SKM-1 (cell line): ENCODE results near the gene SLC10A3.
"Not testable (repeated sequence)": the region's sequence is repeated elsewhere in the genome, so short reads cannot be mapped to it uniquely, and the experiment has no call there.

Experiments used
- DNase-seq: peaks from one replicate; lab custom pipeline; 2025; ENCODE audit not compliant: unreplicated experiment; lab: John Stamatoyannopoulos, UW

SLC10A3 gene

DNA sequence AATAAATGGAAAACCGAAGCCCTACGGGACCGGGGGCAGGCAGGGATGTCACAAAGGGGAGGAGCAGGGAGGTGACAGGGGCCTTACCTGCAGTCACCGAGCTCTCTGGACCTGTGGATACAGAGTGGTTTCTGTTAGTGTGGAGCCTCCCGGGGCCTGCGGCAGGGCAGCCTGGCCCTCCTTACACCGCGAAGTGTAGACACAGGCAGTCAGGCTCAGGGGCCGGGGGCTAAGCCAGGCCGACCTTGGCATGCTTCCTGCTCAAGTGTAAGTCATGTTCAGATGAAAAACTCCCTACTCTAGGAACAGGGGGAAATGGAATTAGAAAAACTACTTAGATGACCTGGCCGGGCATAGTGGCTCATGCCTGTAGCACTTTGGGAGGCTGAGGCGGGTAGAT lies 21.3 kb upstream of the SLC10A3 start:
- DNase-seq: no peak

DNA sequence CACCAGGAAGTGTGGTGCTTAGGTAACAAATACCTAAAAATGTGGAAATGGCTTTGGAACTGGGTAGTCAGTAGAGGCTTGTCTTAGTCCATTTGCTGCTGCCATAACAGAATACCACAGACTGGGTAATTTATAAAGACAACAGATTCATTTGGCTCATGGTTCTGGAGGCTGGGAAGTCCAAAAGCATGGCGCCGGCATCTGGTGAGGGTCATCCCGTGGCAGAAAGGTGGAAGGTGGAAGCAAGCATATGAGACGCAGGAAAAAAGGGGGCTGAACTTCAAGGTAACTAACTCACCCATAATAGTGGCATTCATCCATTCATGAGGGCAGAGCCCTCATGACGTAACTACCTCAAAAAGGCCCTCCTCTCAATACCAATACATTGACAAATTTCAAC lies 19.0 kb upstream of the SLC10A3 start:
- no peak for DNase-seq

DNA sequence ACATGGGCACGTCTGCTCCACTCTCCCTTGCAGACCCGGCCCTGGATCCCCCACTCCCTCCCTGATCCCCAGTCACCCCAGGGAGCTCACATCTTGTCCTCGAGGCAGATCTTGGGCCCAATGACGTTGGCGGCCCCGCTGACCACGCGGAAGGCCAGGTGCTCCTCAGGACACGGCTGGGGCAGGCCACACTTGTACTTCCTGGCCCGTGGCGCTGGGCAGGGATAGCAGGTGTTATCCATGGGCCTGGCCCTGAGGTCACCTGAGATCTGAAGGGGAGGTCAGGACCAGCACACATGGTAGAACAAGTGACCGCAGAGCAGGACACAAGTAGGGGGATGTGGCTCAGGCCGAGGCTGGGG lies 17.9 kb upstream of the SLC10A3 start:
- DNase-seq: no peak

DNA sequence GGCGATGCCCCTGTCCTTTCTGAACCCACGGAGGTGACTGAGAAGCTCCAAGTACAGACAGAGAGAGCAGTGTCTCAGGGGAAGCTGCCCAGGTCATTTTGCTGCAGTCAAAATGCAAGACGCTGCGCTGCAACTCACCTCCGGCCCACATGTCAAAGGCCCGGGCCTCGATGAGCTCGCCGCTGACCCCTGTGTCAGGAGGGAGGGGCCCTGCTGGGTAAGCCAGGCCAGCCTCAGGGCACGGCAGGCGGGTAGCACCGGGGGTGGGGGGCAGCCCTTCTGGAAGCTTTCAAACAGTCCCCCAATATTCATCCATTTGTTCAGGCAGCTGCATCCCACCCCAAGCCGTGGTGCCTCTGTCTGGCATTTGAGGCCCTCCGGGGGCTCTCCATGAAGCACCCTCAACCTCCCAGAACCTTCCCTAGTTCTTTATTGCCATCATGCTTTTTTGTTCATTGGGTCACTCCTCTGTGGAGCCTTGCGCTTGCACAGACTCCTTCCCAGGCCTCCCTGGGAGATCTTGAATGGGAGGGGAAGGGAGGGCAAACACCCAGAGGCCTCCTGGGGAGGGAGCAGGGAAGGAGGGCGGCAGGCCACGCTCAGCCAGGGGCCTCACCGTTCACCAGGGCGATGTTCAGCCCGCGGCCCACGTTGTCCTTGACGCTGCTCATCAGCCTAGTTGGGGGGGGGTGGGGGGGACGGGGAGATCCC lies 17.4 kb upstream of the SLC10A3 start:
- DNase-seq: no peak

DNA sequence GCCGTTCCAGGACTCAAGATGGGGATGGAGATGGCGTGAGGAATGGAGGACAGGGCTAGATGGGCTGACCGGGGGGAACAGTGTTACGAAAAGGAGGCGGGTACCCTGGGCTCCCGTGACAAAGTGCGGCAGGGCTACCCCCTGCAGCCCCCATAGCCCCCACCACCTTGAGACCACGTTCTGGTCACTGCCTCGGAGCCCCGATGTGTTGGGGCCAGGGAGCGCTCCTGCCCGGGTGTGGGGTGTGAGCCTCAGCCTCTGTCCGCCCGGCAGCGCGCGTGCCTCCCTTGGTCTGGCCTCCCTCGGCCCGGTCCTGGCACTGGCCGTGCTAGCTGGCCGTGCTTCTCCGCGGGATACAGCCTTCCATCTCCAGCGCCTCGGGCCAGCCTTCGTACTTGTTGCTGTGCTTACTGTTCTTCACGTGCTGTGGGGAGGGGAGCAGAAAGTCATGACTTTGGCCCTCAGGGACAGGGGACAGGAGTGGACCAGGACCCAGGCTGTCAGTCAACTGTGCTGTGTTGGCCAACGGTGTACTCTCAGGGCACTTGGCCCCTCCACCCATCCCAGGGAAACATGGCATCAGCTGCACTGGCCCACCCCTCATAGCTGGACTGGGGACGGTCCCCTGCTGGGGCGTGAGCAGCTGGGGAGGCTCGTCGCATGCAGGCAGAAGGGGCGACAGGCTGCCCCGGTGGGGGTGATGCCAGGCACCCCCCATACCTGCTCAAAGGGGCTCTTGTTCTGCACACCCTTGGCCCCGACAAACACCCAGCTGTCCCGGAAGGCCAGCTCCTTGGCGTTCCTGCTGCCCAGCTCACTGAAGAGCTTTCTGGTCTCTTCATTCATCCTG lies 16.3 kb upstream of the SLC10A3 start:
- DNase-seq: no peak

DNA sequence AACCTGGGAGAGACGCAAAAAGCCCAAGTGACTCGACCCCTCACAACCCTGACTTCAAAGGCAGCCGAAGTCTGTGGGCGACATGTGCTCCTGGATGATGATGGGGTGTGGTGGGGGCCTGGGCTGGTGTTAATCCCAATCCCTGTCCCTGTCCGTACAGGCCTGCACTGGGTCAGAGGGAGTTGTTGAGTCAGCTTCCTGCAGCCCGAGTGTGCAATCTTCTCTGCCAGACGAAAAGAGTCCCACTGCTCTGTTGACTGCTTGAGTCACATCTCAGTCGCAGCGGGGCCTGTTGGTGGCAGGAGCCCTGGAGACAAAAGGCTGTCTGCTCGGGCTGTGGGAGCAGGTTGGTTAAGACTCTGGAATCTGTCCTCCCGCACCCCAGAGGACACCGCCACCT lies 15.3 kb upstream of the SLC10A3 start:
- no peak for DNase-seq

DNA sequence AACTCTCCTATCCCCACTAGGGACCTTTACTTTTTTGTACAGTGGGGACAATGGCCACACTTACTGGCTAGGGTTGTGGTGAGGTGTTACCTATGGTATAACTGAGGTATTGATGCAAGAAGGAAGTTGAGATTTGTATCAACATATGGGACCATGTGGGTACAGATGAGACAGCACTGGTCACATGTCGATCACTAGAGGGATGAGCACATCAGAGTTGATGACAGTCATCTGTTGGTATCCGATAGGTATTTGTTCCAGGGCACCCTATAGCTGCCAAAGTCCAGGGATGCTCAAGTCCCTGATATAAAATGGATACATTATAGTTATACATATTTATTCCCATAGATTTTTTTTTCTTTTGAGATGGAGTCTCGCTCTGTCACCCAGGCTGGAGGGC lies 12.6 kb upstream of the SLC10A3 start:
- no peak for DNase-seq

DNA sequence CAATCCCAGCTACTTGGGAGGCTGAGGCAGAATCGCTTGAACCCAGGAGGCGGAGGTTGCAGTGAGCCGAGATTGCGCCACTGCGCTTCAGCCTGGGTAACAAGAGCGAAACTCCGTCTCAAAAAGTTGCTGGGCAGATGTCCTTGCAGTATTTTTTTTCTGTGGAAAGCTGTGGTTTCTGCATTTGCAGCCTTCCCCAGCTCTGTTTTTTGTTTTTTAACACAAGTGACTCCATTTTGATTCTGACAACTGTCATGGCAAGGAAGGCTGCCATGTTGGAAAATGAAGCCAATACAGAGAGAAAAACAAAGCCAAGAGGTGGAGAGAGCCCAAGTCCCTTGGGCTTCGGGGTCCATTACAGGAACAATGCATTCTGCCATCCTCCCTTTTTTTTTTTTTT lies 11.7 kb upstream of the SLC10A3 start:
- no peak for DNase-seq

DNA sequence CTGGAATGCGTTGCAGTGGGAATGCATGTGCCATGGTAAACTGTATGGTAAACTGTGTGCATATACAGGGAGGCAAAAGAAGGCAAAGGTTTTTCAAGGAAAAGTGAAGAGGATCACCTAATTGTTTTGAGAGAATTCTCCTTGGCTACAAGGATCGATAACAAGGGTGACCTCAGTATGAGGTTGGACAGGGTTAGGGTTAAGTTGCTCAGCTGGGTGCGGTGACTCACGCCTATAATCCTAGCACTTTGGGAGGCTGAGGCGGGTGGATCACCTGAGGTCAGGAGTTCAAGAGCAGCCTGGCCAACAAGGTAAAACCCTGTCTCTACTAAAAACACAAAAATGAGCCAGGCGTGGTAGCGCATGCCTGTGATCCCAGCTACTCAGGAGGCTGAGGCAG lies 11.0 kb upstream of the SLC10A3 start:
- DNase-seq: not testable (repeated sequence)

DNA sequence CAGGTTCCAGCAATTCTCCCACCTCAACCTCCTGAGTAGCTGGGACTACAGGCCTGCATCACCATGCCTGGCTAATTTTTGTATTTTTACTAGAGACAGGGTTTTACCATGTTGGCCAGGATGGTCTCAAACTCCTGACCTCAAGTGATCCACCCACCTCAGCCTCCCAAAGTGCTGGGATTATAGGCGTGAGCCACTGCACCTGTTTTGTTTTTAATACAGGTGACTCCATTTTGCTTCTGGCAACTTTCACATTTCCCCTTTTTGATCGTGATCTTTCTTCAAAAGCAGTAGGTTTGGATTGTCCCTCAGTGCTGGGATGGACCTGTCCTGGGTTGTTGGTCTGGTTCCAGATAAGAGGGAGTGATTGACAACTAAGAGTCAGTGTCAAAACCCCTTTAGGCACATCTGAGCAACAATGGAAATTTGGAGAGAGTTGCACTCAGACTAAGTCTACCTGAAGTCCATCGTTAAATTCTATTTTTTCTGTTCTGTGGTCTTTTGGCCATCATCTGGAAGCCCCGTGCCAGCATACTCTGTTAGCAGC lies 6.2 kb upstream of the SLC10A3 start:
- DNase-seq: not testable (repeated sequence)

DNA sequence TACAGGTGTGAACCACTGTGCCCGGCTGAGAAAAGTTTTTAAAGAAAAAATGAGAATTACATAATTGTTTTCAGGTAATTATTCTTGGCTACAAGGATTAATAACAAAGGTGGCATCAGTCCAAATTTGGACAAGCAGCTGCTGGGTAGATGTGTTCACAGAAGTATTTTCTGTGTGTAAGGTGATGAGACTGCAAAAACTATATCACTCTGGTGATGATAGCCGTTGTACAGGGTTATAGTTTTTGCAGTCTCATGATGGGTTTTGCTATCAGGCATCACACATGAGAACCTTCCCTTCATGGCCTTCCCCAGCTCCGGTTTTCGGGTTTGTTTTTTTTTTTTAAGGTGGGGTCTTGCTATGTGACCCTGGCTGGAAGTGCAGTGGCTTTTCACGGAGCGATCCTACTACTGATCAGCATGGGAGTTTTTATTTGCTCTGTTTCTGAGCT lies 5.1 kb upstream of the SLC10A3 start:
- no peak for DNase-seq

DNA sequence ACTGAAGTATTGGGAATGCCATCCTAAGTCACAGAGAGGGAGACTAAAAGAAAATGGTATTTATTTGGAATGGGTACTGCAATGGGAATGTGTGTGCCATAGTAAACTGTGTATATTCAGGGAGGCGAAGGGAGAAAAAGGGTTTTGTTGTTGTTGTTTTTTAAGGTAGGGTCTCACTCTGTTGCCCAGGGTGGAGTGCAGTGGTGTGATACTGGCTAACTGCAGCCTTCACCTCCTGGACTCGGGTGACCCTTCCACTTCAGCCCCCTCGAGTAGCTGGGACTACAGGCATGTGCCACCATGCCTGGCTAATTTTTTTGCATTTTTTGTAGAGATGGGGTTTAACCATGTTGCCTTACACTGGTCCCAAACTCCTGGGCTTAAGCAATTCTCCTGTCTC lies 4.3 kb upstream of the SLC10A3 start:
- DNase-seq: no peak

DNA sequence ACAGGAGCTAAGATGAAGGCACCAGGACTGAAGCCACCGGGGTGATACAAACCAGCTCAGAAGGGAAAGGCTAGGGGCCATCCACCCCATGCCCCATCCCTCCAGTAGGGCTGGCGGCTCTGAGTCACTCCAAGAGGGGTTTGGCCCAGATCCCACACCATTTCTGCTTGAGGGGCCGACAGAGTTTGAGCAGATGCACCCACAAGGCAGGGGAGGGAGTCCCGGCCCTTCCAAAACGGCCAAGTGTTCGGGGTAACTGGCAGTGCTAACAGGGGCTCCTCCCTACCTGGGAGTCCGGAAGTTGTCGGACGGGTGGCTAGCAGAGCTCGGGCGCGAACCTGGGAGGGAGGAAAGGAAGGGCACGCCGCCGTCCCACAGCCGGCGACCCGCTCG lies 412 bp downstream of the SLC10A3 start:
- DNase-seq: no peak

DNA sequence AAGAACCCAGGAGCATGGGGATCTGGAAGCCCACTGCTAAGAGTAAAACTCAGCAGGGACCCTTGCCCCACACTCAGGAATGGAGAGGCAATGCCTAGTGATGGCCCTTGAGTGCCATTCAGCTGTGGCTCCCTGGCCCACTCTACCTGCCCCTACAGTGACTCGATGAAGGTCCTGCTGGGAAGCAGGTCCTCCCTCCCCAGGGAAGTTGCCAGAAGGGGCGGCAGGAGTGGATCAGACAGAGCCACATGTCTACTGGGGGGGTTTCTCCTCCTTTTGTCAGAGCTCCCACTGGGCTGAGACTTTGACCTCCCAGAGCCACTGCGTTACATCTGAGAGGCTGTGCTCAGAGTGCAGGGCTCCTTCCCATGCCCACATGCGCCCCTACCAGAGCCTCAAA lies 1.2 kb downstream of the SLC10A3 start:
- no peak for DNase-seq

DNA sequence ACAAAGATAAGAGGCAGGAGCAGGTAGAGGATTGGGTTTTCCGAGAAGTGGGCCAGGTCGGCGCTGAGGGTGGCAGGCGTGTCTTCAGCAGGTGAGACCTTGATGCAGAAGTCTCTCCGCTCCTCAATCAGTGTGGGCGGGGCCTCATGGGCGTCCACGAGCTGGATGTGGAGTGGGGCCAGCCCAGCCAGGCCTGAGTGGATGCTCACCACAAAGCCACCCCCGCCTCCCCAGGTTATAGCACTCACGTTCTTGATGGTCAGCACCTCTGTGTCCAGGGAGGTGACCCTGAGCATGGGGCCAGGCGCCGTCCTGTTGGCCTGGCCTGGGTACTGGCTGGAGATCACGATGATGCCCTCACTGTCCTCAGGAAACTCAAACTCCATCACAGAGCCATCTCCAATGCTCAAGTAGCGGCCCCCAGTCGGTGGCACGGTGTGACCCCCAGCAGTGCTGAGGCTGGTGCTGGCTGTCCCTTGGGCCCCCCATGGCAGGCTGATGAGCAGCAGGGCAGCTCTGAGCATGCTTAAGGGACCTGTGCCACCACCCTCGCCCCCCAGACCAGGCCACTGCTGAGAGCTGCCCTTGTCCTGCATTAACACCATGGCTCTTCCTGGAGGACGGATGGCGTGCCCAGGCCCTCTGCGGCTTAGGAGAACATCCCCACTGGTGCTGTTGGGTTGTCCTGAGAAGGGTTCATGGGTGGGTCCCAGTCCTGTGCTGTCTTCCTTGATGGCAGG lies 1.9 kb downstream of the SLC10A3 start:
- no peak for DNase-seq

DNA sequence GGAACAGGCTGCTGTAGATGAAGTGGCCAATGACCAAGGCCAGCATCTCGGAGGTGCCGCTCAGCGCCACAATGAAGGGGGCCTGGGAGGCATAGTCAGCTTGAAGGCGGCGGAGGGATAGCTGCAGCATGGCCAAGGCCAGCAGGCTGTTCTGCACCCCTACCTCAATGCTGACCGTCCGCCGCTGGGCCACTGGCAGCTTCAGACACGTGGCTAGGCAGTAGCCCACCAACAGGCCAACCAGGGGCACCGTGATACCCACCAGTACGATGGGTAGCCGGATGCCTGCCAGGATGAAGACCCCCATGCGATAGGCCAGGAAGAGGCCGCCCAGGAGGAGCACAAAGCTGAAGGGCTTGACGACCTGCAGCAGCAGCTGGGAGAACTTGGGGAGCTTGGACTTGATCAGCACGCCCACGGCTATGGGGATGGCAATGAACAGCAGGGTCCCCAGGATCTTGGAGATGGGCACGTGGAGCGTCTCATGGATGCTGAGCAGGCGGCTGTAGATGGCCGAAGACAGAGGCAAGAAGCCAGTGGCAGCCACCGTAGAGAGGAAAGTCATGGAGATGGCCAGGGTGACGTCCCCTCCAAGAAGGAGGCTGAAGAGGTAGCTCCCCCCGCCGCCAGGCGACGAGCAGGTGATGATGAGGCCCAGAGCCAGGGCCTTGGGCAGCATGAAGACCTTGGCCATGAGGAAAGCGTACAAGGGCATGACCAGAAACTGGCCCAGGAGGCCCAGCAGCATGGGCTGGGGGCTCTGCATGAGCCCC lies 2.7 kb downstream of the SLC10A3 start:
- no peak for DNase-seq

DNA sequence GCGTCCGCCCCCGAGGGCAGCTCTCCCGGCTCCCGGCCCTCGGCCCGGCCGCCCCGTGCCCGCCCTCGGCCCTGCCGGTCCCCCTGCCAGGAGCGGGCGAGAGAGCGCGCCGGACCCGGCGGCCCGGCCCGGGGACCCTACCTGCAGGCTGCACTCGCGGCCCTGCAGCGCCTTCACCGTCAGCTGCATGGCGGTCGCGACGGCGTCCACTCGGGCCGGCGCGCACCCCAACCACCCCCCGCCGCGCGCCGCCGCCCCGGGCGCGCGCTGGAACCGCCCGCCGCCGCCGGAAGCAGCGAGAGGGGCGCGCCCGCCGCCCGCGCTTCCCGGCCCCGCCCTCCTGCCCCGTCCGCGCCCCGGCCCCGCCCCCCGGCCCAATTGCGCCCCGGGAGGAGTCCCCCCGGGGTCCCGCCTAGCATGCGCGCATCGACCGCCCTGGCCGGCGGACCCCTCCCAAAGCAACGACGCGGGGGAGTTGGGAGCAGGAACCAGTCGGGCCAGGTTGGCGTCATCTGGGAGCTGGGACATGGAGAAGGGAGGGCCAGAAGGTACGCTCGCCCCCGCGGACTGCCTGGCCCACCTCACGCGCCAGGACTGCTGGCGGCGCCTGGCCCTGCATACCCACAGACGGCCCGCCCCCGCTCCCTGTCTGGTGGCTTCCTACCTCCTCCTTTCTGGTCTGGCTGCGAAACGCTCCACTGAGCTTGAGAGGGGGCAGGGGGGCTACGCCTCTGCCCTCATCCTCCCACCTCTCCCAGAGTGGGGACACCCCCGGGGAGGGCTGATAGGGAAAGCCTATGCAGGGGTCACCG lies 3.8 kb downstream of the SLC10A3 start, which contains the start of gene UBL4A:
Gene UBL4A (minus strand): TSS at position 220 of the 812 bp plus-strand sequence. CDS start 31 bp downstream, at position 189.
- DNase-seq: no peak

DNA sequence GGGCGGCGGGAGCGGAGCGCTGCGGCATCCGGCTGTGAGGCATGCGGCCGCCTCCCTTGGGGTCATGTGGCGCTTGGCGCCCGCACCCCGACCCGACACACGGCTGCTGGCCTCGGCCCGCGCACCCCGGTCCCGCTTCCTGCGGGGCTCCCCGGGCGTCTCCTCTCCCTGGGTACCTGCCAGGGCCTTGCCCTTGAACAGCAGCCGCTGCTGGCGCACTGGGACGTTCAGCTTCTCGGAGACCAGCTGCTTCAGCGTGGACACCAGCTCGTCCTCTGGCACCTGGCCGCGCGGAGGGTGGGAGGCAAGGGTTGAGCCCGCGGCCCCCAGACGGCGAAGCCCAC lies 4.4 kb downstream of the SLC10A3 start:
- DNase-seq: no peak

DNA sequence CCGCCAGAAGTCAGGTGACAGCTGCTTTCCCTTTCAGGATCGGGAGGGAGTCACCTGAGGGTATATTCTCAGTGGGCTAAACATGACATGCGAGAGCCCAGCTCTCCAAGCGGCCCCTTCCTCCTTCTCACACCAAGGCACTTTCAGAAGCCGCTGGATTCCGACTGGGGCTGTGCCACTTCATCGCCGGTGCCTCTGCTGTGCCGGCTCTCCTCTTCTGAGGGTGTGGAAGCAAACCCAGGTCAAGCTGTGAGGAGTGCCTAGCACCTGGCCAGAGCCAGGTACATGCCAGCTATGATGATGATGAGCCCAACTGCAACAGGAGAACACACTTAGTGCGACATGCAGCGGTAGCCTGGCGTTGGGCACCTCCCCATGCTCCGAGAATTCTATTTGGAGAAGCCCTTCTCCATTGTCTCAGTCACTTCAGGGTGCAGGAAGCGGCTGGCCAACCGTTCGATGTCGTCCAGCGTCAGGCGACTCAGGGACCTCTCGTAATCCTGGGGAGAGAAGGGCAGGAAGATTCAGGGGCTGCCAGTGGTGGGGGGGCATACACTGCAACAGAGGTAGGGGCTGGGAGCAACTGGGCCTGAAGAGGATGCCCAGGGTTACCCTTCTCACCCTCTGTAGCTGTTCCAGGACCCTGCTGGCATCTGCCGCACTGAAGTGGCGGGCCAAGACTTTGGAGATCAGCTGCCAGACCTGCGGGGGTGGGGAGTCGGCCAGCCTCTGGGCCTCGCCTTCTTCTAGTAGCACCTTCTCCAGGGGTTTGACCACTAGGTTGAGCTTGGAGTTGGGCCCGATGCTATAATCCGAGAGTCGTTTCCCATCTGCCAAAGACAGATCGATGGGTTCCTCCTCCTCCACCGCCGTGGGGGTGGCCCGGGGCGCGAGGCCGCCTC lies 5.0 kb downstream of the SLC10A3 start:
- no peak for DNase-seq
